ENCODE results near the gene MCCD1.
"Not testable (repeated sequence)": the region's sequence is repeated elsewhere in the genome, so short reads cannot be mapped to it uniquely, and the experiment has no call there.

MCCD1 gene, protein sequence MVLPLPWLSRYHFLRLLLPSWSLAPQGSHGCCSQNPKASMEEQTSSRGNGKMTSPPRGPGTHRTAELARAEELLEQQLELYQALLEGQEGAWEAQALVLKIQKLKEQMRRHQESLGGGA

DNA sequence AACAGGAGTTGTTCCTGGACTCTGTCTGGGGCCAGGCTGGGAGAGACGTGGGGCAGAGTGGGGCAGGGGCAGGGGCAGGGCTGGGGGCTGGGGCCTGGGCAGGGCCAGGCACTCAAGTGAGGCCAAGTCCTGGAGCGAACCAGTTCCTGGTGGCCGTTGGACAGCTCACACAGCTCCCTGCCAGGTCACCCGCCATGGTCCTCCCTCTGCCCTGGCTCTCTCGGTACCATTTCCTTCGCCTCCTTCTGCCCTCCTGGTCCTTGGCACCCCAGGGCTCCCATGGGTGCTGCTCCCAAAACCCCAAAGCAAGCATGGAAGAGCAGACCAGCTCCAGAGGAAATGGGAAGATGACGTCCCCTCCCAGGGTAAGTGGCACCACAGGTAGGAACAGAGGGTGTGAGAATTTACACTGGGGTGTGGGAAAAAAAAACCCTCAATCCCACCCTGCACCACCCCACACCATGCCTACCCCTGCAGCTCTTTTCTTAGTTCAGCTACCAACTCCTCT is at the start of gene MCCD1:
Gene MCCD1, plus strand, starts transcription at position 142 of the 508 bp plus-strand sequence. Its CDS starts 53 bp downstream, at position 195.
- no peak for DNase-seq

DNA sequence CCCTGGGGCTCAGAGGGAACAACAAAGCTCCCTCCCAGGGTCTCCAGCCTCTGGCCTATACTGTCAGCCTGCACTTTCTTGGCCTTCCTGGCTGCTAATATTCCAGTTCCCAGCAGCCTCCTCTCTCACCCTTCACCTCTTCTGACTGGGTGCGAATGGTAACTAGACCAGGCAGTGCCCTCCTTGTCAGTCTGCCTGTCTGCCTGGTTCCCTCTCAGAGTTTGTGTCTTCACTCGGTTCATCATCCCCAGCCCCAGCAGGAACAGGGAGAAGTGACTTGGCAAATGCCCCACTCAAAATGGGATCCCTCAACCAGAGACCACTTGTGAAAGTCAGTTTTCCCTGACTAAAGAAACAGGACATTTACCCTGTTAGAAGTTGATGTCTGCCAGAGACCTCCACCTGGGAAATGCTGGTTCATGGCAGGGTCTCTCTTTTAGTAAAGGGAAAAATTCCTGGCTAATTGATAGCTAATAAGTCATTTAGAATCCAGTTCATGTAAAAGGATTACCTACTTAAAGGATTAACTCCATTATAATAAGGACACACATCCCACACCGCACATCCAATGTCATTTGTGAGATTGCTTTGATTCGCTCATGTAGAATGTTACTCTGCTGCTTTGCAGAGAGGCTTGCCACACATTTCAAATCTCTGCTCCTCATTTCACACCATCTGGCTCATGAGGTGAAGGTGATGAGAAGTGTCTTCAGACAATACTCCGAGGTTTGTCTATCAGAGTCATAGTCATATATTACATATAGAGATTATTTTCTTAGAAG is 49.4 kb upstream of the MCCD1 start:
- no peak for DNase-seq

DNA sequence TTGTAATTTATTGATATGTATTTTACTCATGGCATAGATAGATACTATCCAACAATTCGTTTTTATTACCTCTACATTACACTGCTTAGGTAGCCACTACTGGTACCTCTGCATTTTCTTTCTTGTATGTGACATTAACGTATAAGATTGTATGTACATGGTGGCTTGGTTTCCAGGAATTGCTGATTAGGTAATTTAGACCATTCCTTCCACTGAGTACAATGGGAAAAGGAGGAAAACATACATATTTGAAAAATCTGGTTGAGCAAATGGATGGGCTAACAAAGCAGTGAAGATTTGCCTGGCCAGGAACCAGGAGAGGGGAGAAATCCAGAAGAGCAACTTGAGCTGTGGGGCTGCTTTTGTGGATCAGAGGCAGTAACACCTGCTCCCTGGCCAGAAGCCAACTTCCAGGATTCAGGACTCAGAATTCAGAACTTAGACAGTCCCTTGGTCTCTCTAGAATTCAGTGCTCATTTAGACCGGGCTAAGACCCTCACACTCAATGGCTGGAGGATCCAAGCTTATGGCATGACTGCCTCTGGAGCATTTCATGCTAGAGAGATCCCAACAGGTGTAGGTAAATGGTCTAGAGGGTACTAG is 48.7 kb upstream of the MCCD1 start:
- DNase-seq, result no peak

DNA sequence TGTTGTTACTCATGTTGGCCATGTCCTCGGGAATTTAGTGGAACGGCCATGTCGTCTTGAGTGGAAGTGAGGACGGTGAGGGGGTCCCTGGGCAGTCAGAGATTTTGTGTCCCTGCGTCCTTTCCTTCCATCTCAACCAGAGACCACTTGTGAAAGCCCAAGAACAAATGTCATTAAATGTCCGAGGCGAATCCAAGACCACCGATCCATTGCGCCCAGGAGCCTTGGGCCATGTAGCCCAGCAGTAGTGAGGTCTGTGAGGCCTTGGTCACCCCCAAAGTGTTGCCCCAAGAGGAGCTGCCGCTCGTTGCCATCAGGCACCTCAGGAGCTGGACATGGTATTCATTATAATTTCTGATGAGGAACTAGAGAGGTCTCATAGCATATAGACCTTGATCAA is 48.2 kb upstream of the MCCD1 start:
- no peak for DNase-seq

DNA sequence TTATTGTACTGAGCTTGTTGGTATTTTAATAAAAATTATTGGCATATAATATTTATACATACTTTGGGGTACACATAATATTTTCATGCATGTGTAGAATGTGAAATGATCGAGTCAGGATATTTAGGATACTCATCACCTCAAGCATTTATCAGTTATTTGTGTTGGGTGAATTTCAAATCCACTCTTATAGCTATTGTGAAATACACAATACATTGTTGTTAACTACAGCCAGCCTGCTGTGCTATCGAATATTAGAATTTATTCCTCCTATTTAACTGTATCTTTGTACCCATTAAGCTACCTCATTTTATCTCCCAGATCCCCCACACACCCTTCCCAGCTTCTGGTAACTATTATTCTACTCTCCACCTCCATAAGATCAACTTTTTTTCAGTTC is 45.4 kb upstream of the MCCD1 start:
- no peak for DNase-seq

DNA sequence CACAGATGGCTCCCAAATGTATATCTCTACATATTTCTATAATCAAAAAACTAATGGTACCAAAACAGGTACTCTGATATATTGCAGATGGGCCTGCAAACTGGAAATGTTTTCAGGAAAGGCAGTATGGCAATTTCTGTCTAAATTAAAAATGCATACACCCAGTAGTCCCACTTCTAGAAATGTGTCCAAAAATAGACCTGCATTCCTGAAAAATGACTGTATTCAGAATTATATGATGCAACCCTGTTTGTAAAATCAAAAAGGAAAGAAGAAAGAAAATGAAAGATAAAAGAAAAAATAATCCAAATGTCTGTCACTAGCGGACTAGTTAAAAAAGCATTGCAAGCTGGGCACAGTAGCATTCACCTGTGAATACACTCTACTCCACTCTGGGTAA is 43.7 kb upstream of the MCCD1 start:
- DNase-seq, result no peak

DNA sequence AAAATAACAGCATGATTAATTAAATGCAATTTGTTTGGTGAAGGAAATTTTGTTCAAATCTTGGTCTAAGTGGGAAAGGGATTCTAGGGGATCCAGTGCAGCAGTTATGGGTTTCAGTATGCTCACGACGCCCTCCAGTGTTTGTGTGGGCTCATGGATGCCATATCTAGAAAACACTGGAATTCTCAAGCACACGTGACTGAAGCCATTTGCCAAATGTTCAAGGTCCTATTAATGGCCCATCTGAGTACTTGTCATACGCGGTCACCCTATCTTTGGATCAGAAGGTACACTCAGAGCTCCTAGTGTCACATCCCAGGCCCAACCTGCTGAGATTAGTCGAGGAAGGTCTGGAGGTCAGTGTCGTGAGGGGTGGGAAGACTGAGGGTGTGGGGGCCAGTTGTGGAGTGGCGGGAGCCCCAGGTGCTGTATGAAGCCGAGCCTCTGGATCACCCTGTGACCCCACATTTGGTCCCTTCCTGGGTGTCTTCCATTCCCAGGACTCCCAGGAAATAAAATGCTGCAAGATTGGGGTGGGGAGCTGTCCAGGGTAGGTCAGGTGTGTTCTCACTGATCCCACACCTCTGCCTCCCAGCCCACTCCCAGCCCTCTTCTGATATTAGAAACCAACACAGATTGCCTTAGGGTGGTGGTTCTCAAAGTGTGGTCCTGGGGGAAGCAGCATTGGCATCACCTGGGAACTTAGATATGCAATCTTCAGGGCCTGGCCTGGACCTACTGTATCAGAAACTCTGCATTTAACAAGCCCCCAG is 42.5 kb upstream of the MCCD1 start:
- DNase-seq, result not testable (repeated sequence)

DNA sequence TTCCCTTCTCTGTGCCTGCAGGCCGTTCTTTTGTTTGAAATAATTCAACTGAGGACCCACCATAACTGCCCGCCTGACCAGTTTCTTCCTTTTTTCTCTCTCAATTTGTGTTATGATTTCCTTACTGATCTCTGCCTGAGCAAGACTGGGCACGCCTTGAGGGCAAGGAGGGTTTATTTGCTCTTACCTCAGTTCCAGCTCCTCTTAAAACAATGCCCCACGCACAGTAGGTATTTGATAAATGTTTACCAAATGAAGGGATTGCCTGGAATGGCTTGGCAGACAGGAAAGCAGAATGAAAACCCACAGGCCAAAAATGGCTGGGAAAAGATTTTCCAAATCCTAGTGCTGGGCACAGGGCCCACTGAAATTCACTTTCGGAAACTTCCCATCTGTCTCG is 41.1 kb upstream of the MCCD1 start:
- DNase-seq, result not testable (repeated sequence)

DNA sequence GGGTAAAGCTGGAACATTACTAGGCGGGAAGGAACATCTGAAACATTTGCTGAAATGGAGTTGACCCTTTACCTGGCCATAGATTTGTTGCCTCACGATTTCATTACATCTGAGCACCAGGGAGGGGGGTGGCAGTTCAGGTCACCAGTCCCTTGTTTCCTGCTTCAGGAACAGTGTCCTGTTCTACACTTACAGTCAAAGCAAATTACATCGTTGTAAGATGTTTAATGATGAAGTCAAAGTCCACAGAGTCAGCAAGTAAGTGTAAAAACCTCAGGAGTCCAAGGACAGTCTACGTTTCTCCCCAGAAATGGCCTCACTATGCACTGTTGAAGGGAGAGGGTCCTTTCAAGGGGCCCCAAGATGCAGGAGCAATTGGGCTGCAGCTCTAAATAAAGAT is 39.7 kb upstream of the MCCD1 start:
- DNase-seq, result no peak

DNA sequence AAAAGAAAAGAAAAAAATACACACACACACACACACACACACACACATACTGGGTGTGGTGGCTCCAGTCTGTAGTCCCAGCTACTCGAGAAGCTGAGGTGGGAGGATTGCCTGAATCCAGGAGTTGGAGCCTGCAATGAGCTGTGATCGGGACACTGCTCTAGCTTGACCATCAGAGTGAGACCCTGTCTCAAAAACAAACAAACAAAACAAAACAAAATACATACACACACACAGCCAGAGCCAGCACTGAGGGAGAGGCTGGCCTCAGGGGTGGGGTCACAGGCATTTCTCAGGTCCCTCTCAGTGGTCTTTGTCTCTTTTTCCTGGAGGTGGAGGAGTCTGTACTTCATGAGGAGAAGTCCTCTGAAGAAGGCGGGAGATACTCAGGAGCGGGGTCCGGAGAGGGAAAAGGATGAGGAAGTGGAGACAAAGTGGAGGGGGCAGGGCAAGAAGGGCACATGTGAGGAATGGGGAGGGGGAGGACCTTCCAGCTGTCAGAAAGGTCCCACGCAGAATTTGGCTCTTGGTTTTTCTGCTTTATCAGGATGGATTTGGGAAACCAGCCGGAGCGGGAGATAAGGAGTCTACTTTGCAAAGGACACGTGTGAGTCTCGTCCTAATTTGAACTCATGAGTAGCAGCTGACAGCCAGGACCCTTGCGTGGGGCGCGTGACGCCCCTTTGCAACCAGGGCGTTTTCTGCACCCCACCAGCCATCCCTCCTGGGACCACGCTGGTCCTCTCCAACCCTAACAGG is 38.5 kb upstream of the MCCD1 start:
- no peak for DNase-seq

DNA sequence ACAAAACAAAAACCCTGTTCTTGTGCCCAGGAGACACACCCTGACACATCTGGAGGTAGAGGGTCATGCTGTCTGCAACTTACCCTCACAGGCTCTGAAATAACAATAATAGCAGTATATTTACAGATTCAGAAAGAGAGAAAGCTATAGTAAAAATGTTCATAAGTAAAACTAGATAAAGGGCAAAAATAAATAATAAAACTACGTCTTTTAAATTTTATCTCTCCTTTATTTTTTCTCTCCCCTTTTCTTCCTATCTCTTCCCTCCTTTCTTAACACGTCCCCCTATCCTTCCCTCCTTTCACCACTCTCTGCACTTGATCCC is 35.2 kb upstream of the MCCD1 start:
- DNase-seq, result not testable (repeated sequence)

DNA sequence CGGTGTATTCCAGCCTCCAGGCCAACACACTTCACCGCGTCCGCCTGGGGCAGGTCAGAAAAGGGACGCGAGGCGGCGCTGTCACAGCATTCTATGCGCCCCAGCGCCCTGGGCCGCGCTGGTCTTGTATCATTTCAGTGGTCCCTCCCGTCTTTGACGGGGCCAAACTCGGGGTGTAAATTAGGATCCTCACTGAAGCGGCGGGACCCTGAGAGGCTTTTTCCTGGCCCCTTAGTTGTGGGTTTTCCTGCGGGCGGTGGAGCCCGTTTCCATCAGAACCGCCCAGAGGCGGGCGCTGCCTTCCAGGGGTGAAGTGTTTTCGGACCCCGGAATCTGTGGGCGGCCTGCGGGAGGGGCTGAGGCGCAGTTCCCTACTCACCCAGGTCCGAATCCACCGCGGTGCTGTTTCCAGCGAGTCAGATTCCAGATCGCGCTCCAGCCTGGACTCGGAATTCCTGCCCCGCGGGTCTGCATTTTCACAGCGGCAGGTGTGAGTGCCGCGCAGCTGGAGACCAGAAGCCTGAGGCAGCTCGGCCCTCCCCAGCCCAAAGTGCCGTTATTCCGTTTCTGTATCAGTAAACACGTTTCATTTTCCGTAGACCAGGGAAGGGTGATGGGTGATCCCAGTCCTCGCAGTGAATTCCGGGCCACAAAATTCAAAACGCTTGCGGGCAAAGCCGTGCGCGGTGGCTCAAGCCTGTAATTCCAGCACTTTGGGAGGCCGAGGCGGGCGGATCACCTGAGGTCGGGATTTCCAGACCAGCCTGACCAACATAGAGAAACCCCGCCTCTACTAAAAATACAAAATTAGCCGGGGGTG is 34.7 kb upstream of the MCCD1 start:
- peak; percentile 75 for DNase-seq

DNA sequence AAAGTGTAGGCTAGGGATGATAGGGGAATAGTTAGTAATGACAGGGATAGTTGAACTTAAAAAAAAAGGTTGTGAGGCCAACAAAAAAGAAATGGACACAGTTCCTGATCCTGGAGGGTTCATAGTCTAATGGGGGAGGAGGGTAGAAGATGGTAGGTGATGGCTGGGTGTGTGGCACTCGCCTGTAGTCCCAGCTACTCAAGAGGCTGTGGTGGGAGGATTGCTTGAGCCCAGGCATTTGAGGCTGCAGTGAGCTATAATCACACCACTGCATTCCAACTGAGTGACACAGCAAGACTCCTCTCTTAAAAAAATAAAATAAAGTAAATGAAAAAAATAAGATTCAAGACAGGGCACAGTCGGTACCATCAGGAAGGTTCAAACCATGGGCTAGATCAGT is 33.2 kb upstream of the MCCD1 start:
- no peak for DNase-seq

DNA sequence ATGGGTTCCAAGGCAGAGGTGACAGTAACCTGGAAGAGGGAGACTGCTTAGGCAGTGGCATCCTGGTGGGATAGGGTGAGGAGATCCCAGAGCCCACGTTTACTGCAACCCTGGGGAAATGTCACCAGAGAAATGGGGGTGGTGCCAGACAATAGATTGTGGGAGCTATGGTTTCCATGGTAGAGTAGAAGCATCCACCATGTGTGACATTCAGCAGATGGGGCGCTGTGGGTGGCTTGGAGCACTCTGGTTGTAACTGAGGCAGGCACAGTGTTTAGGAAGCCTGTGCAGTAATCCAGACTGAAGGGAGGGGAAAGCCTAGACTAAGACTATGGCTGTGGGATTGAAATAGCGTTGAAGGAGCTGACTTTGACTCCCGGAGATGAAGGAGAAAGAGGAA is 31.9 kb upstream of the MCCD1 start:
- not testable (repeated sequence) for DNase-seq

DNA sequence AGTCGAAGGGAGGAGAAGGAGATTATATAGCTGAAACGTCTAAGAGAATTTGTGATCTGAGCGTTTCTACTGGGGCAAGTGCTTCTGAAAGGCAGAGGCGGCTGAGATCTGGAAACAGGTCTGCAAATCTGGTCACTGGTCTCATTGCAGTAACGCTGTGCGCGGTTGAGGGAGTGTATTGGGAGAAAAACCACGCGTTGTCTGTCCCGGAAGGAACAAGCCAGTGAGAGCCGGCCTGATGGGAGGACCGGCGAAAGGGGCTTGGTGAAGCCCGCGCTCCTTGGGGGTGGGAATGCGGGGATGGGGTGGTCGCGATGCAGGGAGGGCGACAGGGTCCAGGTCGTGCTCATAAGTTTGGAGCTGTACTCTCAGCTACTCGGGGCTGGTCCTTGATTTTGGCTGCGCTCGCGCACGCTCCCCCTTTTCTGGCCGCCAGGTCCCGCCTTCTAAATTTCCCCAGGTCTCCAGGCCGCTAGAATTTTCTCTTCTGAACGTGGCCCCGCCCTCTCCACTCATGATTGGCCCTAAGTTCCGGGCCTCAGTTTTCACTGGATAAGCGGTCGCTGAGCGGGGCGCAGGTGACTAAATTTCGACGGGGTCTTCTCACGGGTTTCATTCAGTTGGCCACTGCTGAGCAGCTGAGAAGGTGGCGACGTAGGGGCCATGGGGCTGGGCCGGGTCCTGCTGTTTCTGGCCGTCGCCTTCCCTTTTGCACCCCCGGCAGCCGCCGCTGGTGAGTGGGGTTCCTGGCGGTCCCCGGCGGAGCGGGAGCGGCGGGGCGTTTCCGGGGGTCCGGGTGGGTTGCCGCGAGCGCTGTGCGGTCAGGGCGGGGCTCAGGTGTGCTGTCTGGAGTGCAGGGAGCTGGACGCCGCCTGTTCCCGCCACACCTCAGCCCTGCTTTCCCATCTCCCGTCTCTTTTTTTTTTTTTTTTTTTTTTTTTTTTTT is 31.0 kb upstream of the MCCD1 start, which contains the start of gene MICB:
Gene MICB, plus strand, starts transcription at position 615 of the 946 bp plus-strand sequence. Its CDS starts 49 bp downstream, at position 664.
- DNase-seq, result peak; percentile 80

DNA sequence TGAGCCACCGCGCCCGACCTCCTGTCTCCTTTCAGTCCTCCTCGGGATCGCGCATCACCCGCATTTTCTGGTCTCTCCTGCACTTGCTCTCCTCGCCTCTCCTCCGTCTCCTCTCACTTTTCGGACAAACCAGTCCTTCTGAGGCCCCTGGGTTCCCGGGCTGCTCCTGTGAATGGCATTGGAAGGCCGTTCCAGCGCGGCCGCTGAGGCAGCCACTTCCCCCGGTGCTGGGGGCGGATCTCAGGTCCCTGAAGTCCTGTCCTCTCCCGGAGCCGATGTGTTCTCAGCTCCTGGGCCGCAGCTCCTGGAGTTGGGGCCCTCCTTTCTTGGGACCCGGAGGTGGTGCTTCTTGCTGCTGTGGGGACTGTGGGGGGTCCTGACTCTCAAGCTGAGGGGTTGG is 30.0 kb upstream of the MCCD1 start:
- no peak for DNase-seq

DNA sequence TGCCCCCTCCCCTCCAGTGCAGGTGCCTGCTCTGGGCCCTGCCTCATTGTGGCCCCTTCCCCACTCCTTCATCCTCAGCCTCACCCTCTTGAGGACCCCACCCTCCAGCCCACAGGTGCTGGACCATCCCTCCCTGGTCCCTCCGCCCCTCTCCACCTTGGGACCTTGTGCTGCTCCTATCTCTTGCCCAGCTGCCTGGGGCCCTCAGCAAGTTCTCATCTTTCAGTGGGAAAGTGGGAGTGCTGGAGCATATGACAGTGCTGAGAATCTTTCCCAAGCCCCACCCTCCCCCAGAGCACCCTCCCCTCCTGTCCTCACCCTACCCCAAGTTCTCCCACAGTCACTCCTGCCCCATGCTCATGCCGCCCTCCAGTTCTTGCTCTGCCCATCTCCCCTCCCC is 29.1 kb upstream of the MCCD1 start:
- DNase-seq, result not testable (repeated sequence)

DNA sequence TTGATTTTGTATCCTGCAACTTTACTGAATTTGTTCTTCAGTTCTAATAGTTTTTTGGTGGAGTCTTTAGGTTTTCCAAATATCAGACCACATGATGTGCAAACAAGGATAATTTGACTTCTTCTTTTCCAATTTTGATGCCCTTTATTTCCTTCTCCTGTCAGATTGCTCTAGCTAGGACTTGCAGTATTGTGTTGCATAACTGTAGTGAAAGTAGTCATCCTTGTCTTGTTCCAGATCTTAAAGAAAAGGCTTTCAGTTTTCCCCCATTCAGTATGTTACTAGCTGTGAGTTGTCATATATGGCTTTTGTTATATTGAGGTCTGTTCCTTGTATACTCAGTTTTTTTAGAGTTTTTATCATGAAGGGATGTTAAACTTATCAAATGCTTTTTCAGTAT is 26.2 kb upstream of the MCCD1 start:
- DNase-seq, result no peak

DNA sequence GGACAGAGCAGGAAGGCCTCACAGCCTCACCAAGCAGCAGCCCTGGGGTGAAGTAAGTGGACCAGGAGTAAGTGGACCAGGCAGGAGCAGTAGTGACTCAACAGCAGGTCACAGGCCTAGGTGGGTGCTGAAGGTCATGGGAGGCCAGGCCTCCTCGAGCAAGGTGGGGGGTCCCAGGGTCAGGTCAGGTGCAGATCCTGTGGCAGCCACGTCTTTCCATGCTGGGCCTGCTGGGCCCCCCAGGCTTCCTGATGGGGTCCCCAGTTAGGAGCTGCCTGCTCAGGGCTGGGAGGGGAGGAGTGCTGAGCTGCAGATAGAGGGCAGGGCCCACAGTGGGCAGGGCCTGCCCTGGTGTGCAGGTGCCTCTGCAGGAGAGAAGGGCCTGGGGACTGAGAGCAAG is 19.7 kb upstream of the MCCD1 start:
- not testable (repeated sequence) for DNase-seq

DNA sequence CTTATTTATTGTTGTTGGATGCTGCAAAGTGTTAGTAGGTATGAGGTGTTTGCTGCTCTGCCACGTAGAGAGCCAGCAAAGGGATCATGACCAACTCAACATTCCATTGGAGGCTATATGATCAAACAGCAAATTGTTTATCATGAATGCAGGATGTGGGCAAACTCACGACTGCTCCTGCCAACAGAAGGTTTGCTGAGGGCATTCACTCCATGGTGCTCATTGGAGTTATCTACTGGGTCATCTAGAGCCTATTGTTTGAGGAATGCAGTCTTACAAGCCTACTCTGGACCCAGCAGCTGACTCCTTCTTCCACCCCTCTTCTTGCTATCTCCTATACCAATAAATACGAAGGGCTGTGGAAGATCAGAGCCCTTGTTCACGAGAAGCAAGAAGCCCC is 18.8 kb upstream of the MCCD1 start:
- no peak for DNase-seq
